Suppressor macrophage (primary cell): Measurements from ENCODE around the gene BCL2L12.
"Not testable (repeated sequence)": the region's sequence is repeated elsewhere in the genome, so short reads cannot be mapped to it uniquely, and the experiment has no call there.

Experiments used
- DNase-seq, 4 experiments: peaks; one replicate each; pipeline ENCODE4 v3.0.0-alpha.2; 2020 to 2022

BCL2L12 gene

DNA sequence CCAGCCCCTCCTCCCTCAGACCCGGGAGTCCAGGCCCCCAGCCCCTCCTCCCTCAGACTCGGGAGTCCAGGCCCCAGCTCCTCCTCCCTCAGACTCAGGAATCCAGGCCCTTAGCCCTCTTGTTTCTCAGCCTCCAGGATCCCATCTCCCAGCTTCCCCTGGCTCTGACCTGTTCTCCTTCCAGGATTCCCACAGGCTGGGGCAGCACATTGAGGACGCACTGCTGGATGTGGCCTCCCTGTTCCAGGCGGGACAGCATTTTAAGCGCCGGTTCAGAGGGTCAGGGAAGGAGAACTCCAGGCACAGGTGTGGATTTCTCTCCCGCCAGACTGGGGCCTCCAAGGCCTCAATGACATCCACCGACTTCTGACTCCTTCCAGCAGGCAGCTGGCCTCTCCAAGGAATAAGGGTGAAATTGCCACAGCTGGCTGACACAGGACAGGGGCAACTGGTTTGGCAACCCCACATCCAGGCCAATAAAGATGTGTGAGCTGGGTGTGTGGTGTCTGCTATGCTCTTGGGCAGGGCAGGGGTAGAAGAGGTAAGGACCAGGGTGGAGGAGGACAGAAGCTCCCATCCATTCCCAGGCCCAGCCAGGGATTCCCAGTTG, 47.6 kb downstream of the BCL2L12 start:
- no peak for DNase-seq

DNA sequence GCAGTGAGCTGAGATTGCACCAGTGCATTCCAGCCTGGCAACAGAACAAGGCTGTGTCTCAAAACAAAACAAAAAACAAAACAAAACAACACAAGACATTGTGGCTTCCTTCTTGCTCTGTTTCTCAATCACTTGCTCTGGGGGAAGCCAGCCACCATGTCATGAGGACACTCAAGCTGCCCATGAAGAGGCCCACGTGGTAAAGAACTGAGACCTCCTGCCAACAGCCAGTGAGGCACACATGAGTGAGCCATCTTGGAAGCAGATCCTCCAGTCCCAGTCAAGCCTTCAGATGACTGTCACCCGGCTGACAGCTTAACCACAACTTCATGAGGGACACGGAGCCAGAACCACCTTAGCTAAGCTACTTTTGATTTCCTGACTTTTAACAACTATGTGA, 50.4 kb downstream of the BCL2L12 start:
- DNase-seq, result peak; percentile 35 to 69 (median 60)

DNA sequence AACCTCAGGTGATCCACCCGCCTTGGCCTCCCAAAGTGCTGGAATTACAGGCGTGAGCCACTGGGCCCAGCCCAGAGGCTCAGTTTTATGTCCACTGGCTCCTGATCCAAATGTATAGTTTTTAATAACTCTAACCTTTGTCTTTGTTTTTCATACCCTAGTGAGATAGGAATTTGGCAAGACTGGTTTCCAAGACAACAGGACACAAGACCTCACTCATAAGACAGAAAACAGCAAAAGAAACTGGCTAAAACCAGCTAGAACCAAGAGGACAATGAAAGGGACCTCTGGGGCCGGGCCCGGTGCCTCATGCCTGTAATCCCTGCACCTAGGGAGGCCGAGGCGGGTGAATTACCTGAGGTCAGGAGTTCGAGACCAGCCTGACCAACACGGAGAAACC, 52.8 kb downstream of the BCL2L12 start:
- DNase-seq, result peak in 2 of 4 experiments; percentile 7 to 16

DNA sequence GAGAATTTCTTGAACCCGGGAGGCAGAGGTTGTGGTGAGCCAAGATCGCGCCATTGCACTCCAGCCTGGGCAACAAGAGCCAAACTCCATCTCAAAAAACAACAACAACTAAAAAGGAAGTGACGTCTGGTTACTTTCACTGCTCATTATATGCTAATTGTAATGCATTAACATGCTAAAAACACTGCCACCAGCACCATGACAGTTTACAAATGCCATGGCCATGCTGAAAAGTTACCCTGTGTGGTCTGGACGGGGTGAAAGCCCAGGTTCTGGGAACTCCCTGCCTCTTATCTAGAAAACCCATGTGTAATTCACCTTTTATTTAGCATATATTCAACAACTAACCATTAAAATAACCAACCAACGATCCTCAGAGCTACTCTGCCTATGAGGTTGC, 53.3 kb downstream of the BCL2L12 start:
- no peak for DNase-seq

DNA sequence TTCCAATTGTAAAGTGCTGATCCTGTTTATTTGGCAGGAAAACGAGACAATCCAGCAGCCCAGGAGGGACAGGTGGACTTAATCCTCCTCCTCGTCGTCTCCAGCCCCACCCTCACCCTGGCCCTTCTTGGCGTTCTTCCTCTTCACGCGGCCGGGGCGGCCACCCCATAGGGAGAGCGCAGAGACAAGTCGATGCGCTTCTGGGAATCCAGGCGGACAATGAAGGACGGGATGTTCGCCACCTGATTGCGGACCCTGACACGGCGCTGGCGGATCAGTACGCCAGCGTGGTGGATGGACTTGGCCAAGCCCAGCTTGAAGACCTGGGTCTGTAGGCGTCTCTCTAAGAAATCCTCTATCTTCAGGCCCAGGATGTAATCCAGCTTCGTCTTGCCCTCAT, 53.7 kb downstream of the BCL2L12 start:
- DNase-seq, result not testable (repeated sequence)
